CD1c-positive myeloid dendritic cell (primary cell): ENCODE results near the gene TMEM129.

Experiments used
- DNase-seq: peaks from one replicate; pipeline ENCODE4 v3.0.0-alpha.2; 2016; ENCODE audit errors: extremely low spot score

The TMEM129 gene

DNA sequence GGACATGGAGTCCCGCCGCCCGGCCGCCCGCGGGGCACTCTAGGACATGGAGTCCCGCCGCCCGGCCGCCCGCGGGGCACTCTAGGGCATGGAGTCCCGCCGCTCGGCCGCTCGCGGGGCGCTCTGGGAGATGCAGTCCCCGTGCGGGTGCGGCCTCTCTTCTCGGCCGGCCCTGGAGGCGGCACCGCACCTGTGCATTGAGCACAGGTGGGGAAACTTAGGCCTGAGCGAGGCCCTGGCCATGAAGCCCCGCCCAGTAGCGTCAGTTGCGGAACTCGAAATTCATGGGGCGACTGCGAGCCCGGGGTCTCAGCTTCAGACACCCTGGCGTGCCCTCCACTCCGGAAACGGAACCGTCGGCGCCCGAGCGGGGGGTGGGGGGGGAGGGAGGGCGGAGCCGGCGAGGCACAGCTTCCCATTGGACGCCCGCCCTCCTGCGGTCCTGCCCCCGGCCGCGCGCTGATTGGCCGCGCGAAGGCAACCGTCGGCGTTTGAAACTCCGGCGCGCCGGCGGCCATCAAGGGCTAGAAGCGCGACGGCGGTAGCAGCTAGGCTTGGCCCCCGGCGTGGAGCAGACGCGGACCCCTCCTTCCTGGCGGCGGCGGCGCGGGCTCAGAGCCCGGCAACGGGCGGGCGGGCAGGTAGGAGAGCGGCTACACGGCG is at the start of gene TMEM129, which contains the start of gene TACC3:
TMEM129 (minus strand) TSS at position 321 of the 663 bp plus-strand sequence. CDS start 486 bp downstream, outside the sequence.
TACC3 (plus strand) TSS at position 519 of the 663 bp plus-strand sequence. CDS start 1,901 bp downstream, outside the sequence.
- DNase-seq: peak; percentile 95

- DNase-seq: no peak
Measured at GRCh38 chr4:1770791-1771231, 49.7 kb upstream of the TMEM129 start.

DNA sequence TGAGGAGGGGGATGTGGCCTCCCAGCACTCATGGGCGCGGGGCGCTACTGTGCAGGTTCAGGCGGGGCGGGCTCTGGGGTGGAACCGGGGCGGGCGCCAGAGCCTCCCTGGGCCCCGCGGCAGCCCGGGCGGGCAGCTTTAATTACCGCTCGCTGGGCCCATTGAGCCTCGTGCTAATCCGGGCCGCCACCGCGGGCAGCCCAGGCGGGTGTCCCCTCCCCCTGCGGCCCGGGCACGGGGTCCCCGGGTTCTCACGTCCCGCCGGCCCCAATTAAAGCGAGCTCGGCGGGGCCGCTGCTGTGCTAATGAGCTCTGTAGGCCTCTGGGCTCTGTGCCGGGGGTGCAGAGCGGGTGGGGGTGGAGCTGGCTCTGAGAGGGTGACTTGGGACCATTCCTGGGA is 49.1 kb upstream of the TMEM129 start:
- DNase-seq: no peak

DNA sequence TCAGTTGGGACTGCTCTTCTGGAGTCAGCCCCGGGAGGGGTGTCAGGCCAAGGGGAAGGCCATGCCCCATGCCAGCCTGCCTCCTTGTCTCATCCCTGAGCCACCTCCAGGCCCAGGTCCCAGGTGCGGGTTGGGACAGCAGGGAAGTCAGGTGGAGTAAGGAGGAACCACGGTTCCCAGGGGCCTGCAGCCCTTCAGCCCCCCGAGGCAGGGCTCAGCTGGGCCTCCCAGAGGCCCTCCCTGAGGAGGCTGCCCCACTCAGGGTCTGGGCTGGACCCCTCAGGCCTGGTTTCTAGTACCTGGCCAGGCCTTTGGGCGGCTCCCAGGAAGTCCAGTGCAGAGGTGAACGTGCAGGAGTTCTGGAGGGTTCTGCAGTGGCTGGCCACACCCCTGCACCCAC is 48.6 kb upstream of the TMEM129 start:
- no peak for DNase-seq

- DNase-seq: no peak
Measured at GRCh38 chr4:1768367-1769034, 47.4 kb upstream of the TMEM129 start.

- DNase-seq: peak; percentile 17
Measured at GRCh38 chr4:1767770-1768366, 46.7 kb upstream of the TMEM129 start.

- DNase-seq: no peak
Measured at GRCh38 chr4:1767061-1767769, 46.1 kb upstream of the TMEM129 start.

GRCh38 chr4:1766106-1767060 is 45.3 kb upstream of the TMEM129 start:
- no peak for DNase-seq

DNA sequence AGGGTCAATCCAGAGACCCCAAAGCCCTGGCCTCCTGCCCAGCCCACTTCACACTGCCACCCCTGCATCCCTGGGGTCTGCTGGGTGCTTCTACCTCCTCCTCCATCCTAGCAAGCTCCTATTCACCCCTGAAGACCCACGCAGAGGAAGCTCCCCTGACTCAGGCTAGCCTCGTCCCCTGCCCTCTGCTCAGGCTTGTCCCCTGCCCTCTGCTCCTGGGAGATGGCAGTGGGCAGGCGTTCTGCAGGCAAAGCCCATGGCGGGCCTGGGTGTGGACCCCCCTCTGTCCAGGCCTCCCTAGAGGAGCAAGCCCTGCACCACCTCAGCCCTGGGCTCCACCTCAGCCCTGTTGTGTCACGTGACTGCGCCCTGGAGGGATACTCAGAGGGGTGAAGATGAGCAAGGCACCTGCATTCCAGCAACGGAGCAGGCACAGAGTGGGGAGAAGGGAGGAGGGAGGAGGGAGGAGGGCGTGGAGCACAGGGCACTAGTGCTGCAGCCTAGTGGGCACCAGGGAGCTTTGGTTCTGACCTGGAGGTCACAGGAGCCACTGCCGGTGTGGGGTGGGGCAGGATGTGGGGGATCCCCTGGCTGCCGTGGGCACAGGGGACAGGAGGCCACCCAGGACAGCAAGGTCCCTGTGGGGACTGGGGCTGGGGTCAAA is 44.4 kb upstream of the TMEM129 start:
- no peak for DNase-seq

DNA sequence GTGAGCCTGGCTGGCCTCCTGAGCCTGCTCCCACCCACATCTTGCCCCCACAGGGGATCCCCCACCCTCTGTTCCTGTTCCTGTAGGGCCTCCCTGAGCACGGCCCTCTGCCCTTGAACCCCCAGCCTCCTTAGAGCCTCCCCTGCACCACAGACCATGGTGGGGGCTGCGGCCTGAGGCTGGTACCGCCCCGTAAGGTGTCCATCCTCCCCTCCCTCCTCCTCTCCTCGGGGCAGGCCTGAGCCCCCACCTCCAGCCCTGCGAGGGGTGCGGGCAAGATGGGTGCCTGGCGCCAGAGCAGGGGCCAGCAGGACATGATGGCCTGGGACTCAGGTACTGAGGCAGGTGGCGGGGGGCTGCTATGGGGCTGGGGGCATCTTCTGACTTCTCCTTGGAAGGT is 43.5 kb upstream of the TMEM129 start:
- no peak for DNase-seq

GRCh38 chr4:1763550-1764080 is 42.5 kb upstream of the TMEM129 start:
- peak; percentile 13 for DNase-seq

- no peak for DNase-seq
Measured at GRCh38 chr4:1763070-1763549, 42.0 kb upstream of the TMEM129 start.

- DNase-seq: no peak
Measured at GRCh38 chr4:1762264-1763010, 41.3 kb upstream of the TMEM129 start.

- no peak for DNase-seq
Measured at GRCh38 chr4:1761130-1761689, 40.1 kb upstream of the TMEM129 start.

DNA sequence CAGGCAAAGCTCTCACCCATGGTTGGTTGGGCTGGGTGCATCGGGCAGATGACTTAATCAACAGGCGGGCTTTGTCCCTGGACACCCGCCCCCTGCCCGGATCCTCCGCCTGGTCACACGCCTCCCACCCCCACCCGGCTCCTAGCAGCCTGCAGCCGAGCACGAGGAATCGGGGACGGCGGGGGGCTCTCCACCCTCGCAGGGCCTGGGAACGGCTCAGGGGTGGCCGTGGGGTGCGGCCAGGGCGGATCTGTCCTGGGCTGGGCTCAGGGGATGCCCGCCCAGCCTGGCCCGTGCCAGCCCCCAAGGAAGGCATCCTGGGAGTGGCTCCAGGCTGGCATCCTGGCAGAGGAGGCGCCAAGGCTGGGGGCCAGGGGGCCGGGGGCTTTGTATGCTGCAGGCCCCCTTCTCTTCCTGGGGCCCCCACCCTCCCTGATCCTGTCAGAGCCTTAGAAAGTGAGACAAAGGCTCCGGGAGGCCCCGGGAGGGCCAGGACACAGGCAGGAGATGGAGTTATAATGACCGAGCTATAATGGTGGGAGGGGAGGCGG is 39.5 kb upstream of the TMEM129 start:
- no peak for DNase-seq

DNA sequence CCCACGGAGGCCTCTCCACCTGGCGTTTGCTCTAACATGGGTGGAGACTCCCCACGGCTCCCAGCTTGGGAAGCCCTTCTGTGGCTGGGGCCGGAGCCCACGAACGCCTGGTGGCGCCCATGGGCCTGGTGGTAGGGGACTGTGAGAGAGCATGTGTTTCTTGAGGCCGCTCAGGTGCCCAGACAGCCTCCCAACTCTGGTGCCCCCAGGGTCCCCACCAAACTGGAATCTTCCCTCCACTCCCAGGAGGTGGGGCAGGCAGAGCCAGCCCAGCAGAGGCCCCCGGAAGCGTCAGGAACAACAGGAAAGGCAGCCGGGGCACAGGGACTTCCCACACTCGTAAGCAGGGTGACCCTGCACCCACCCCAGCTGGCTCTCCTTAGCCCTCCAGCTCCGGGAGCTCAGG is 38.7 kb upstream of the TMEM129 start:
- no peak for DNase-seq

DNA sequence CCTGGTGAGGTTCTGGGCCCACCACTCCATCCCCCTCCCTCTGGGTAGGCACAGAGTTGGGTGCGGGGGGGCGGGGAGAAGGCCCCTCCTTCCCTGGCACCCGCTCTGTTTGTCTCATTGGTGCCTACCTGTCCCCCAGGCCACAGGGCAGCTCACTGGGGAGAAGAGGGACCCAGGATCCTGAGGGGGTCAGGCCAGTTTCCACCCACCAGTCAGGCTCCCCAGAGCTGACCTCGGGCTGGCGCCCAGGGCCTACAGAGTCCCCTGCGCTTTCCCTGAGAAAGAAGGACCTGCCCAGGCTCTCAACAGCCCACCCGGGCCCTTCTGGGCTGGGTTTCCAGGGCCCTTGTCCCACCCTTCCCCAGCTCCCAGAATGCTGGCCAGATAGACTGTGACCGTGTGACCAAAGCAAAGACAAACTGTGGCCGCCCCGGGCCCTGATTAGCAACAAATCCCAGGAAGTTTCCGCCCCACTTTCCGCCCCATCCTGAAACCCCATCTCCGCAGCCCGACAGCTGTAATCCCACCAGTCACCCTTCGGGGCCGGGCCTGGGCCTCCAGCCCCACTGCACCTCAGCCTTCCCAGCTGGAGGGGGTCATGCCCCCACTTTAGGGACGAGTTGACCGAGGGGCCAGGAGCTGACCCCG is 38.2 kb upstream of the TMEM129 start:
- no peak for DNase-seq
